GM18868 (cell line): ENCODE data around the gene RHEBL1.

Source experiments
- ATAC-seq: cut with Tn5 transposase; IDR thresholded peaks from one replicate; pipeline ENCODE4 v1.9.1; 2021; ENCODE audit warnings: mild to moderate bottlenecking, moderate library complexity; ENCODE audit not compliant: unreplicated experiment

The RHEBL1 gene

DNA sequence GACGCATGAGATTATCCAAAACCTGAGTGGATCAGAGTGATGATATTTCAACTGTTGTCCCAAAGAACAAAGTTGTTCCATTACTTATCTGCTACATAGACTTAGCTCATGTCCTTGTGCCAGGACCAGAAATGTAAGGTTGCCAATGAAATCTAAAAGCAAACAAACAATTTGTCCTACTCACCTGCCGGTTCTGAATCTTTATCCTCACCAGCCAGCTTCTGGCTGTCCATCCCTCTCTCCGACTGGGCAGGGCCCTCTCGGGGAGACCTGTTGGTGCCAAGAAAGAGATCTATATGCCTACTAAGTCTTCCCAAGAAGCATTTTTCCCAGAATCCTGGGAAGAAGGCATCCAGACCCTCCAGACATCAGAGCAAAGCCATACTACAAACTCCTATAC lies 14.7 kb downstream of the RHEBL1 start:
- no peak for ATAC-seq

DNA sequence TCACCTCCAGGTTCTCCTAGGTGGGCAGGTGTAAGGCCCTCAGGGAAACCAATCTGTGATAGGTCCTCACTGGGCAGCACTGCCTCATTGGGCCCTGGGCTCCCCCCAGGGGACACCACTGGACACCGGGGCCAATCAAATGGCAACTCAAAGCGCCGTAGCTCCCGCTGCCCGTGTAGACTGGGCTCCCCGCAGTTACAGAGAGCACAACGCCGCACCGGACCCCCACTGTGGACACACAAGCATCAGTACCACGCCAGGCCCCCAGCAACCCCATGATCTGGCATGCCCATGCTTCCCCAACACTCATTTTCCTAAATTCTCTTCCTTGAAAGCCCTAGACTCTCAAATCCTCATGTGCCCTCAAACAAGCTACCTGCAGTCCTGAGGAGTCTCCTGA lies 15.3 kb downstream of the RHEBL1 start:
- ATAC-seq: no peak

DNA sequence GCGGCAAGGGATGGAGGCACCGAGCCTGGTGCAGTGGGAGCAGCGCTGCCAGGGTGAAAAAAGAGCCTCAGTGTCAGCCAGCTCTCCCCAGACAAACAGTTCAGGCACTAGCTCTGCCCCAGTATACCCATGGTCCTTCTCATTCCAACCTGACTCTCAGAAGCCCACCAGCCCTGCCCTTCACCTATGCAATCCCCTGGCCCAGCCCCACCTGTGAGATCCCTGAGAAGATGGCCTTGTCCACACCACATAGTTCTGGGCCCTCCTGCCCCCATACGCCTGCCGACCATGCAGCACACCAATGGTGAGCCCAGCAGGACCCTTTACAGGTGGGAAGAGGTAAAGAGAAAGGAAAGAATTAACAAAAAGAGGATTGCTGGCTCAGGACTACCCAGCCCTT lies 15.7 kb downstream of the RHEBL1 start:
- no peak for ATAC-seq

DNA sequence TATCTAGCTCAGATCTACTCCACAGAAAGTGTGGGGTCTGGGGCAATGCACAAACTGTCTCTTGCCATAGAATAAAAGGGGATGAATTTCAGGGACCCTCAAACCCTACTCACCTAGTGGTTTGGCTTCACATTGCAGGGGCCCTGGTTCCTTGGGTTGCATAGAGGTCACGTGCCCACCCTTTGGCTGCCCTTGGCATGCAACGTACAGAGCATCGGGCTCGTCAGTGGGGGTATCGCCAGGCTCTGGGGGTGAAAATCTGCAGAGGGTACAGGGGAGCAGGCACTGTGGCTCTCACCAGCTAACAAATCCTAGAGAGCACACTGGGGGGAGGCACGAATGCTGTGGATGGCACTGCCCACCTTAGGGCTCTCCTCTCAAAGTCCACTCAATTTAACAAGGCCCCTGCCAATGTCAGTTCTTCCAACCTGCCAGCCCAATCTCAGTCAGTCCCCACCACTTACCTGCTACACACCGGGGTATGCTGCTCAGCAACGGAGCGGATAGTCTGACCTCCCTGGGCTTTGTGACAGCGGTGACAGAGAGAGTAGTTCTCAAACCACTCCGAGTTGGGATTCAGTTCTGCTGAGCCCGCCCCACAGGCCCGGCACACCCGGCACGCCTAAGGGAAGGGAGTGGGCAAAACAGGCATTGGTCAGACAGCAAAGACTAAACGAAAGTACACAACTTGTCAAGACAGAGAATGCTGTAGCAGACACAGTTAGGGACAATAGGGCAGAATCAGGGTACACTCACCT lies 17.1 kb downstream of the RHEBL1 start:
- ATAC-seq: no peak

DNA sequence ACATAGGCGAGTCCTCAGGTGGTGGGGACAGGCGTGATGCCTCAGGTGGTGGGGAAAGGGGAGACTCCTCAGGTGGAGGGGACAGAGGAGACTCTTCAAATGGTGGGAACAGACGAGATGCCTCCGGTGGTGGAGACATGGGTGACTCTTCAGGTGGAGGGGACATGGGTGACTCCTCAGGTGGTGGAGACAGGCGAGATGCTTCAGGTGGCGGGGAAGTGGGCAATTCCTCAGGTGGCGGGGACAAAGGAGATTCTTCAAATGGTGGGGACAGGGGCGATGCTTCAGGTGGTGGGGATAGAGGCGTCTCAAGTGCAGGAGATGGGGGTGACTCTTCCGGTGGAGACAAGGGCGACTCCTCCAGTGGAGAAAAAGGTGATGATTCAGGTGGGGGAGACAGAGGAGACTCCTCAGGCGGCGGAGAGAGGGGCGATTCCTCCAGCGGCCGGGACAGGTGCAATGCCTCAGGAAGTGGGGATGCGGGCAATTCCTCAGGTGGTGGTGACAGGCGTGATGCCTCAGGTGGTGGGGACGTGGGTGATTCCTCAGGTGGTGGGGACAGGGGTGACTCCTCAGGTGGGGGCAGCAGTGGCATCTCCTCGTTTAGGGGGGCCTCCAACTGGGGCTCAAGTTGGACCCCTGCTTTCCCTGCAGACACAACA lies 17.9 kb downstream of the RHEBL1 start:
- ATAC-seq: no peak

DNA sequence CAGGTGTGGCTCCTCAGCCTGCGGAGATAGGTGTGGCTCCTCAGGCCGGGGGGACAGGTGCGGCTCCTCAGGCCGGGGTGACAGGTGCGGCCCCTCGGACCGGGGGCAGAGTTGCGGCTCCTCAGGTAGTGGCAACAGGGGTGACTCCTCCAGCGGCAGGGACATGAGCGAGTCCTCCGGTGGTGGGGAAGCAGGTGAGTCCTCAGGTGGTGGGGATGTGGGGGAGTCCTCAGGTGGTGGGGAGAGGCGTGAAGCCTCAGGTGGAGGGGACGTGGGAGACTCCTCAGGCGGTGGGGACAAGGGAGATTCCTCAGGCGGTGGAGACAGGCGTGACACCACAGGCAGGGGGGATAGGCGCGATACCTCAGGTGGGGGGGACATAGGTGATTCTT lies 18.4 kb downstream of the RHEBL1 start:
- no peak for ATAC-seq

DNA sequence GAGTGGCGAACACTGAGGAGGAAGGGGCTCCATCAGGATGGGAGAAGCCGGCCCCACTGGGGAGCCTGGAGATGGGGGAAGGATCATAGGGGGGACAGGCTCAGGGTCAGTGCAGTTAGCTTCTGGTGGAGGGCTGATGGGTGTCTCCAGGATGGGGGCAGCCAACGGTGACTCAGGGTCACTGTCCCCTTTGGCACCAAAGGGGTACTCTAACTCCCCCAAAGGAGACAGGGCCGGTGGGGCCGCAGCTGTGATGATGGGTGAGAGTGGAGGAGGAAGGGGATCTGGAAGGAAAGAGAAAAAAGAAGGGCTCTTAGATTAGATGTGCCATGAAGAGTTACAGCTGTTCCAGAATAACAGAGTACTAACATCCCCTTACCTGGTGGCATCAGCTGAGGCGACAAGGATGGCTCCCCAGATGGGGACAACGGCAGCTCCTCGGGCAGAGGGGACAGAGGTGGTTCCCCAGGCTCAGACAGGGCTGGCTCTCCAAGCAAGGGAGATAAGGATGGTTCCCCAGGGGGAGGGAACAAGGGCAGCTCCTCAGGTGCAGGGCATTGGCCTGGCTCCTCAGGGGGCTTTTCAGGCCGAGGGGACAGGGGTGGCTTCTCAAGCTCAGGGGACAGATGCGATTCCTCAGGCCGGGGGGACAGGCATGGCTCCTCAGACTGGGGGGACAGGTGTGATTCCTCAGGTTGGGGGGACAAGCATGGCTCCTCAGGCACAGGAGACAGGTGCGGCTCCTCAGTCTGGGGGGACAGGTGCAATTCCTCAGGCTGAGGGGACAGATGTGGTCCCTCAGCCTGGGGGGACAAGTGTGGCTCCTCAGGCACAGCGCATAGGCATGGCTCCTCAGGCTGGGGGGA lies 19.0 kb downstream of the RHEBL1 start:
- no peak for ATAC-seq

DNA sequence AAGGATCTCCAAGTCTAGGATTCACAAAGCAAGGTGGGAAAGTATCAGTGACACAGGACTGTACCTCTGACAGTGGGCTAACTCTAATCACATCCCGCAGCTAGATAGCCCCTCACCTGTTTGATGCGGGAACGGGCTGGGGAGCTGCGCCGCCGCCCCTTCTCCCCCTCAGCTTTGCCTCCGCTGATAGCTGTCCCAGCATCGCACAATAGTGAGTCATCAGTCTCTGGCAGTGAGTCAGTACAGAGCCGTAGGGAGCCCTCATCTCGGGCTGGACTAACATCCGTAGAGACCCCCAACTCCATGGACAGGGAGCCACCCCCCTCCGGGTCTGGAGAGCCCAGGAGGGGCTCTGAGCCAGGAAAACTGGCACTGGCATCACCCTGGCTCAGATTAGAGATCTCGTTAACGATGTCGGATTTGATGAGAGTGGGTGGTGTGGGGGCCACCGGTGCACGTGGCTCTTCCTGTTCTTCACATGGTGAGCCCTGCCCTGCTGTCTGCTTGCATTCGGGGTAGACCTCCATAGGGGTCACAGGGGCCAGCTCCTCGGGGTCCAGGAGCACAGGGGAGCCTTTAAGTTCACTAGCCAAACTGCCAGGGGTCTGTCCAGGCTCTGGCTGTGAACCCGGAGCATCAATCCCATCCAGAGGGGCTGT lies 20.1 kb downstream of the RHEBL1 start:
- ATAC-seq: no peak

DNA sequence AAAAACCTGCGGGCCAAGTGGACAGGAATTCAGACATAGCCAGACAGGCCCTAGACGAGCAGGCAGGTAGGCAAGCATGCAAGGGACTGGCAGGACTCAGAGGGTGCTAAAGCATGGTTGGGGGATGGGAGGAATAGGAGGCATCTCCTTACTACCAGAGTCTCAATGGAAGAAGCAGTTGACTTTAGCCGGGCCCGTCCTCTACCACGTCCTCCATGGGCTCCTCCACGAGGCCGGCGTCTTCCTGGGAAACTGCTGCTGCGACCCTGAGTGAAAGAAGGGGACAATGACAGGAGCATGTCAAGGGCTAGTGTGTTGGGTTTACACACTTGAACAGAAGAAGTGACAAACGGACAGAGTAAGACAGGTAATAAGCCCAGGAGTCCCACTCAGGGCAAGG lies 20.8 kb downstream of the RHEBL1 start:
- no peak for ATAC-seq

DNA sequence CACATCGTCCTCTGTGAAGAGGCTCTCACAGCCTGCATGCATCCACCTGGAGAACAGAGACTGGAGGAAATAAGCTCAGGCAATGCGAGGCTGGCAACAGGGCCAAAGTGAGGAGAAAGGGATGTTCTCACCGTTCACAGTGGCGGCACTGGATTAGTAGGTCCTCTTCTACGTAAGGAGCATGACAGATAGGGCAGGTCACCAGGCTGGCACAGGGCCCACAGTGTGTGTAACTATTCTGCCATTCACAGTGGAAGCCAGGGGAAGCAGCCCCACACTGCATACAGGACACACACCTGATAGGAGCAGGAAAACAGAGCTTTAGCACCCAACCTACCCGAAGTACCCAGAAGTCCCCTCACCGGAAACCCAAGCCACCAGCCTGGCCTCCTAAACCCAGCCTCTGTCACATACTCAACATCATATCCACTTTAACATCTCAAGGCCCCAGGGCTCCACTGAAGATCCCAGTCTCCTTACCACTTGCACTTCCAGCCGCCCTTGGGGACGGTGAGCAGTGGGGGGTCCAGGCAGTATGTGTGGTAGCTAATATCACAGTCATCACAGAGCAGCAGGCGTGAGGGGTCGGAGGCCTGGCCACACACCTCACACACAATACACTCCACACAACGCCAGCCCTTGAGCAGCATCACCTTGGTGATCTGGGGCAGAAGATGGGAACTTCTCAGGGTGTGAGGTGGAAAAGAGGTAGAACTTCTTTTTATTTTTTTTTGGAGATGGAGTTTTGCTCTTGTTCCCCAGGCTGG lies 23.5 kb downstream of the RHEBL1 start:
- no peak for ATAC-seq

DNA sequence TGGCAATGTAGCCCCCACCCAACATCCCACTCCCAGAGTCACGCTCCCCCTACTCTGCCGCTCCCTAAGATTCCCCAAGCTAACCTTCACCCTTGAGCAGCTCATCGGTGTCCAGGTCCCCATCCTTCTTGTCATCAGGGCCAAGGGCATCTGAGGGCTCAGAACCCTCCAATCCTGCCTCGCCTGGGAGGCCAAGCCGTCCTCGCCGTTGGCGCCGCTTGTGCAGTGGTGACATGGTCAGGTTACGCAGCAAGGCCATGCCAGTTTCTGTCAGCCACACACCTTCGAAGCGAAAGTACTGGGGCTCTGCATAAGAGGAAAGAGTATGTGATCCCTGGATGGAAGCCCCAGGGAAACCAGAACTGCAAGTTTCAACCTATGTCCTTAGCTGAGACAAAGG lies 25.1 kb downstream of the RHEBL1 start:
- ATAC-seq: no peak

DNA sequence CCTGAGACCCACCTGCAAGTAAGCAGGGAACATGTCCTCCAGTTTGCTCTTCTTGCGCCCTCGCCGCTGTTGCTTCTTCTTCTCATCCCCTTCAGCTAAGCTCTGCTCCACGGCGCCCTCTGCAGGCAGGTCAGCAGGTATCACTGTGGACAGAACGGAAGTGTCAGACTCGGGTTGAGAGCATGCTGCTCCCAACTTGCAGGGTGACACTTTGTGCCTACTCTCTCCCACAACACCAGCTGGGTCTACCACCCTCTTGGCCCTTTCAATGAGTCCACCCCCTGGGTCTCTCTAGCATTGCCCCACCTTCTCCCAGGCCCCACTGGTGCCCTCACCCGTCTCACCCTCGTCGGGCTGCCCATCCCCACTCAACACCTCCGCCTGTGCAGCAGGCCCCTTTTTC lies 25.9 kb downstream of the RHEBL1 start:
- ATAC-seq: no peak

DNA sequence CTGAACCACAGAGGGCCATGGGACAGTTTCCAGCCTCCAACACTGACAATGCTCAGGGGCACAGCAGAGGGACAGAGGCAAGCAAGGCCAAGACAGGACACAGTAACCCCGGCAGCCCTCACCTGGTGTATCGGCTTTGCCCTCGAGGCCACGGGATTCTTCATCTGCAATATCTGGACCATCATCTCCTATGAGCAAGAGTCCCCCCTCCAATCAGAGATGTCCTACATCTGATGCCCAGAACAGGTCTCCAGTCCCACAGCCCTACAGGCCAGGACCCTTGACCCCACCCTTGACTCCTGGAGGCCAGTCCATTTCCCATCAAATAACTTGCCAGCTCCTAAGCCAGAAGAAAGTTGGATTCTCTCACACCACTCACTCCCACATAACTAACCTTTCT lies 26.5 kb downstream of the RHEBL1 start:
- ATAC-seq: no peak

DNA sequence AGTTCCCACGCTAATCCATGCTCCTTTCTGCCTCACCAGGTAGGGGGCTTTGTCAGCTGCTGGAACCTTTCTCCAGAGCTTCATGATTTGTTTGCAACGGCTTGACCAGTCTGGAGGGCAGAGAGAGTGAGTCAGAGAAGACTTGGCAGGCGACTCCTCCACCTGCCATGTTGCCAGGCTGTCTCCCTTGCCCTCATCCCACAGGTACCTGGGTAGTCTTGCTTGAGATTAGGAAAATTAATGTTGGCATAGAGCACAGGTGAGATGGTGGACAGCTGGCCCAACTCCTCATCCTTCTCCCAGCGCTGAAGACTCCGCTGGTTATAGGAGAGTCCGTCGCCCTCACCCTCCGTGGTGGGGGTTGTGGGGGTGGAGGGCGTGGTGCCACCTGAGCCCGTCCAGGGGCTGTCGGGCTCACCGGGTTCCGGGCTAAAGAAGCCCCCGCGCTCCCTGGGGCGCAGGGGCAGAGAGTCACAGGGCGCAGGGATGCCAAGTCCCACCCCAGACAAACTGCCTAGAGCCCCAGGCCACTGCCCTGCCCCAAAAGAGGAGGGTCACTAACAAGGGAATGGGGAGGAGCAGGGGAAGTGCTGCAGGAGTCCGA lies 27.8 kb downstream of the RHEBL1 start:
- ATAC-seq: no peak

DNA sequence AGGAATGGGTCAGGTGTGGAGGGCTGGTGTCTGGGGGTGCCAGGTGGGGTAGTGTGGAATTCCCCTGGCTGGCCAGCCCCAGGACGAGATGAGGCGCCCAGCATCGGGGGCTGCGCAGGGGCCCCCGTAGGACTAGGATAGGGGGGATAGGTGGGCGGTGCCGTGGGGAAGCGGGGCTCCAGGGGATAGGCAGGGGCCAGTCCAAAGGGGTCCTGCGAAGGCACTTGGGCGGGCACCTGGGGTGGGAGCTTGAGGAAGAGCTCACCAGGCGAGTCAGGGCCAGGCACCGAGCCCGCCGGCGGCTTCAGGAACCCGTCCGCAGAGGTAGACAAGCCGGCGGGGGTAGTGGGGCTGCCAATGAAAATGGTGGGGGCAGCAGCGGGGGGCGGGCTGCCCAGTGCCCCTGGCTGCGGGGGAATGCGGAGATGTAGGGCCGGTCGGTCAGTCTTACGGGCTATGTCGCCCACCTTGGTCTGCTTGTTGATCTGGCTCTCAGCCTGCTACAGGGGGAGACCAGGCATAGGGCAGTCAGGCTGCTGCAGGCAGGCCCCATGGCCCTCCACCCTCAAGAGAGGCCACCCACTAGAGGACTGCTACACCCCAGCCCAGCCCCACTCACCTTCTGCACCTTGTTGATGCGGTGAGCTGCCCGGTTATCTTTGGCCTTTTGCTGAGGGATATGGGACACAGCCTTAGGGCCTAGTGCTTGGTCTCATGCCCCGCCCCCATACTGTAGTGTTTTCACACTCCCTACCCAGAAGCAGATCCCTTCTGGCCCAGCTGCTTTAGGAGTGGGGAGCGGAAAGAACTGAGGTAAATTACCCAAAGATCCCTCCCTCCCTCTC lies 28.5 kb downstream of the RHEBL1 start:
- no peak for ATAC-seq

DNA sequence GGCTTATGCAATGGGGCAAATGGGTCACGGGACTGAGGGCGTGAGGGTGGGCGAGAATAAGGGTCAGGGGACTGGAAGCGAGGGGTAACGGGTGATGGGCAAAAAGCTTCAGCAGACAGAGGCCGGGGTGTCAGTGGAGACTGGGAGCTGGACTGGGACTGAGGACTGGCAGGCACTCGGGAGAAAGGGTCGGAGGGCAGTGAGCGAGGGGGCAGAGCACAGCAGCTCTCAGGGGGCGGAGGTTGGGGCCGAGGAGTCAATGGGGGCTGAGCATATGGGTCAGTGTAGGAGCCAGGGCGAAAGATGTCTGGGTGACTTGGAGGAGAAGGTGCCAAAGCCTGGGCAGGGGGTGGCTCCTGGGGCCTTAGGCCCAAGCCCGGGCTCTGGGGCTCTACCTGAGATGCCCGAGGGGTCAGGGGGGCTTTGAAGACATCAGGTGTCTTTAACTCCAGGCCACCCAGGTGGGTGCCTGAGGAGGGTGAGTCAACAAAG lies 29.4 kb downstream of the RHEBL1 start:
- no peak for ATAC-seq

DNA sequence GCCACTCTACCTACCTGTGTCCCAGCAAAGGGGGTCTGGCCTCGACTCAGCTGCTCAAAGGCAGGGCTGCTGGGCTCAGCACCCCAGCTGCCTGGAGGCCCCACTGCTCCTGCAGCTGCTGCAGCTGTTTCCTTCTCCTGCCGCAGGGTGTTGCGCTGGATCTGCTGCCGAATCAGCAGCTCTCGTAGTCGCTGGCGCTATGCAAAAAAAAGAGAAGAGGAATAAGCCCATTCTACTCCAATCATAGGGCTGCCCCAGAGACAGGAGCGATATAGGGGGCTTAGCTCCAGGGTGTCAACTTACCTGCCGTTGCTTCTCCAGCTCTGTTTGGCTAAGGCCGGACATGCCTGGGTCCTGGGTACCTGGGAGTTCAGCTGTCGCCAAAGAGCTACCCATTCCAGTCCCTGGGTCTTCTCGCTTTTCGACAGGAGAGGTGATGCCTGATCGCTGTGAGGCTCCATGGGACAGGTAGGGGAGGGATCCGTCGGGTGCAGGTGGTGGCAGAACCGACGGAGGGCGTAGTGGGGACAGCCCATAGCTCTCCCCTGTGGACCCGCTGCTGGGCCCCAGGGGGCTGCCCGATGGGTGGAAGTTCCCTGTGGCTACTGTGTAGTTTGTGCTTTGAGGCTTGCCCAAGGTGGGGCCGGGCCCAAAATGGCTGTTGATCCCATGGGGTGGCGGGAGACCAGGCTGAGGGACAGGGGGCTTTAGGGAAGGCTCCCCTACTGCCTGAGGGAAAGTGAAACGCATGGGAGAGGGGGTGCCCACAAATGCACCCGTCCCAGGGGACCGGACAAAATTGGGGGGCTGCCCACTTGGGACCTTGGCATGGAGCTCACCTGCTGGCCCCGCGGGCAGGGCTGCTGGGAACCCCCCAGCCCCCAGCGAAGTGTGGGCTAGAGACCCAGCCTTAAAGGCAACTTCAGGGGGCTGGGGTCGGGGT lies 30.1 kb downstream of the RHEBL1 start:
- ATAC-seq: no peak
